Natural killer cell treated with Interleukin-12 subunit alpha and Interleukin-12 subunit beta and Interleukin-15 and Interleukin-18, amount 100 ng/mL, for 72 hours (primary cell): ENCODE measurements around the gene SYT13. TPM values are rescaled to one million over a fixed set of nuclear protein-coding genes. Genes with fewer than 3 reads are reported as not detected.

Source experiments
- ATAC-seq, 2 donors: fragments of 150-1000 bp; cut with Tn5 transposase in 1 of 2; sonication (Bioruptor Pico), chemical (Tn5 transposase) in 1 of 2; 2 replicates each; pipeline ENCODE4 v1.10.0; 2021
- DNase-seq: peaks from one replicate; pipeline ENCODE4 v3.0.0; 2022; ENCODE audit warnings: low spot score
- H3K27ac Mint-ChIP-seq, 2 donors: 1 replicate in 1 of 2; 2 replicates in 1 of 2; pipeline ENCODE4 v1.8.0; 2022; ENCODE audit warnings: mixed read lengths in 2 of 2, mild to moderate bottlenecking in 1 of 2, moderate library complexity in 1 of 2
- H3K27me3 Mint-ChIP-seq, 2 donors: 1 replicate in 1 of 2; 2 replicates in 1 of 2; pipeline ENCODE4 v1.8.0; 2022; ENCODE audit warnings: mixed read lengths in 2 of 2
- H3K36me3 Mint-ChIP-seq: one replicate; pipeline ENCODE4 v1.8.0; 2022; ENCODE audit warnings: mixed read lengths
- H3K4me1 Mint-ChIP-seq, 2 donors: 1 replicate in 1 of 2; 2 replicates in 1 of 2; pipeline ENCODE4 v1.8.0; 2022; ENCODE audit warnings: low read depth in 2 of 2, mixed read lengths in 2 of 2, mild to moderate bottlenecking in 1 of 2
- H3K4me3 Mint-ChIP-seq: one replicate; pipeline ENCODE4 v1.8.0; 2022; ENCODE audit warnings: mixed read lengths
- H3K9me3 Mint-ChIP-seq: 2 replicates; pipeline ENCODE4 v1.8.0; 2022; ENCODE audit warnings: mixed read lengths
- total RNA-seq, 2 donors: library from RNA; stranded (reverse); gene quantifications; one replicate each; pipeline ENCODE4 v1.2.3, GENCODE V29; 2022

Gene SYT13
- not detected for total RNA-seq

GRCh38 chr11:45285930-45286632 is at the start of gene SYT13:
TSS of gene SYT13 (minus strand) at chr11:45286341. CDS start at chr11:45286207, 134 bp downstream.
- no peak within 1 kb of the TSS for H3K27ac Mint-ChIP-seq
- no peaks in the 10 kb centered on the region for H3K9me3 Mint-ChIP-seq
- H3K36me3 Mint-ChIP-seq: no peaks in the 10 kb centered on the region
- ATAC-seq: peak in 1 of 2 donors; percentile 46
- peaks cover 59 to 60% of the 10 kb centered on the region in 2 donors for H3K27me3 Mint-ChIP-seq
- no peaks in the 10 kb centered on the region for H3K4me1 Mint-ChIP-seq
- no peak within 1 kb of the TSS for H3K4me3 Mint-ChIP-seq
- DNase-seq: no peak

GRCh38 chr11:45335434-45335833 is 49.3 kb upstream of the SYT13 start:
- Mint-ChIP-seq H3K4me1 (peaks cover 10% of the 10 kb centered on the region in 2 donors), H3K4me3 (no peak overlapping the region), H3K36me3 (no peaks in the 10 kb centered on the region), H3K27me3 (peaks cover 20 to 22% of the 10 kb centered on the region in 2 donors), H3K9me3 (no peaks in the 10 kb centered on the region), H3K27ac (no peak overlapping the region)
- ATAC-seq (no peak), DNase-seq (no peak)

- Mint-ChIP-seq H3K9me3 (no peaks in the 10 kb centered on the region), H3K36me3 (no peaks in the 10 kb centered on the region), H3K4me1 (peaks cover 4 to 5% of the 10 kb centered on the region in 2 donors), H3K27me3 (peaks cover 15 to 16% of the 10 kb centered on the region in 2 donors), H3K4me3 (no peak overlapping the region), H3K27ac (no peak overlapping the region)
- DNase-seq: no peak
- no peak for ATAC-seq
Measured at GRCh38 chr11:45334836-45335235, 48.7 kb upstream of the SYT13 start.

GRCh38 chr11:45334410-45334809 is 48.3 kb upstream of the SYT13 start:
- H3K27me3 Mint-ChIP-seq: peaks cover 15 to 17% of the 10 kb centered on the region in 2 donors
- no peaks in the 10 kb centered on the region for H3K36me3 Mint-ChIP-seq
- peaks cover under 1 to 4% of the 10 kb centered on the region in 2 donors for H3K4me1 Mint-ChIP-seq
- no peak overlapping the region for H3K27ac Mint-ChIP-seq
- no peak overlapping the region for H3K4me3 Mint-ChIP-seq
- no peak for DNase-seq
- ATAC-seq: no peak
- no peaks in the 10 kb centered on the region for H3K9me3 Mint-ChIP-seq

- ATAC-seq: no peak
- H3K4me1 Mint-ChIP-seq: peaks cover 0 to 4% of the 10 kb centered on the region in 2 donors
- H3K36me3 Mint-ChIP-seq: no peaks in the 10 kb centered on the region
Measured at GRCh38 chr11:45333001-45333971, 47.1 kb upstream of the SYT13 start.

GRCh38 chr11:45332276-45332934 is 46.3 kb upstream of the SYT13 start:
- Mint-ChIP-seq H3K4me3 (no peak overlapping the region), H3K36me3 (no peaks in the 10 kb centered on the region), H3K4me1 (peaks cover 0 to 4% of the 10 kb centered on the region in 2 donors), H3K27me3 (peaks cover 11 to 18% of the 10 kb centered on the region in 2 donors), H3K27ac (no peak overlapping the region), H3K9me3 (no peaks in the 10 kb centered on the region)
- DNase-seq (no peak), ATAC-seq (no peak)

More at GRCh38 chr11:45333001-45333971, 47.1 kb upstream of the SYT13 start:
- DNase-seq: no peak
- Mint-ChIP-seq H3K9me3 (no peaks in the 10 kb centered on the region), H3K4me3 (no peak overlapping the region), H3K27ac (no peak overlapping the region), H3K27me3 (peaks cover 10 to 16% of the 10 kb centered on the region in 2 donors)

- ATAC-seq (no peak), DNase-seq (no peak)
- no peak overlapping the region for H3K27ac Mint-ChIP-seq
- no peaks in the 10 kb centered on the region for H3K9me3 Mint-ChIP-seq
- H3K4me3 Mint-ChIP-seq: no peak overlapping the region
- peaks cover 15 to 21% of the 10 kb centered on the region in 2 donors for H3K27me3 Mint-ChIP-seq
- peaks cover 3% of the 10 kb centered on the region for H3K36me3 Mint-ChIP-seq
- H3K4me1 Mint-ChIP-seq: peaks cover 0 to 4% of the 10 kb centered on the region in 2 donors
Measured at GRCh38 chr11:45331839-45332238, 45.7 kb upstream of the SYT13 start.

- DNase-seq (no peak), ATAC-seq (no peak)
- Mint-ChIP-seq H3K4me1 (peaks cover 0 to 4% of the 10 kb centered on the region in 2 donors), H3K36me3 (peaks cover 5% of the 10 kb centered on the region), H3K9me3 (no peaks in the 10 kb centered on the region), H3K27ac (no peak overlapping the region), H3K27me3 (peaks cover 25 to 31% of the 10 kb centered on the region in 2 donors), H3K4me3 (no peak overlapping the region)
Measured at GRCh38 chr11:45328726-45329125, 42.6 kb upstream of the SYT13 start.

GRCh38 chr11:45324459-45324858 is 38.3 kb upstream of the SYT13 start:
- Mint-ChIP-seq H3K4me3 (no peak overlapping the region), H3K9me3 (no peaks in the 10 kb centered on the region), H3K27ac (no peak overlapping the region), H3K36me3 (peaks cover 5% of the 10 kb centered on the region), H3K4me1 (no peaks in the 10 kb centered on the region), H3K27me3 (peaks cover 14 to 35% of the 10 kb centered on the region in 2 donors)
- ATAC-seq (no peak), DNase-seq (no peak)

- H3K27ac Mint-ChIP-seq: no peak overlapping the region
- peak in 1 of 2 donors; percentile 43 for ATAC-seq
Measured at GRCh38 chr11:45323601-45324249, 37.6 kb upstream of the SYT13 start.

GRCh38 chr11:45322891-45323600 is 36.9 kb upstream of the SYT13 start:
- H3K27me3 Mint-ChIP-seq: peaks cover 14 to 35% of the 10 kb centered on the region in 2 donors
- H3K36me3 Mint-ChIP-seq: peaks cover 5% of the 10 kb centered on the region
- no peak overlapping the region for H3K4me3 Mint-ChIP-seq
- H3K27ac Mint-ChIP-seq: no peak overlapping the region
- H3K9me3 Mint-ChIP-seq: no peaks in the 10 kb centered on the region
- DNase-seq (no peak), ATAC-seq (no peak)
- H3K4me1 Mint-ChIP-seq: no peaks in the 10 kb centered on the region

More at GRCh38 chr11:45323601-45324249, 37.6 kb upstream of the SYT13 start:
- Mint-ChIP-seq H3K36me3 (peaks cover 5% of the 10 kb centered on the region), H3K4me3 (no peak overlapping the region), H3K27me3 (peaks cover 14 to 35% of the 10 kb centered on the region in 2 donors), H3K4me1 (no peaks in the 10 kb centered on the region), H3K9me3 (no peaks in the 10 kb centered on the region)
- no peak for DNase-seq

GRCh38 chr11:45322111-45322705 is 36.1 kb upstream of the SYT13 start:
- Mint-ChIP-seq H3K36me3 (peaks cover 5% of the 10 kb centered on the region), H3K4me1 (no peaks in the 10 kb centered on the region), H3K27me3 (peaks cover 9 to 36% of the 10 kb centered on the region in 2 donors), H3K4me3 (no peak overlapping the region), H3K9me3 (no peaks in the 10 kb centered on the region), H3K27ac (no peak overlapping the region)
- DNase-seq: no peak
- ATAC-seq: no peak
